Measurements from ENCODE around the gene STYXL1.

DNA sequence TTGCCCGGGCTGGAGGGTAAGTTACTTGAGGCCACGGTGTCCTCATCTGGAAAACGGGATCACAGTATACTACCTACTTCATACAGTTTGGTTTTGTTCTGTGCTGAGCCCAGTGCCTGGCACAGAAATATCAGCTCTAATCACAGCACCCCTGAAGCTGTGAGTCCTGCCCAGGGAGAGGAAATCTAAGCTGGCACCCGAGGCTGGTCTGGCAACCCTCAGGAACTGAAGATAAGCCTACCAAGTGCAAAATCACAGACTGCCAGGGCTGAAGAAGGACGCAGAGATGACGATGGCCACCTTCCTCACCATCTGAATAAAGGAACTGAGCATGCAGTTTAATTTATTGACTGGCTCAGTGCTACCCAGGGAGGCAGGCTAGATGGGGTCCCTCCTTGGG, 45.7 kb downstream of the STYXL1 start:
- TF ChIP-seq, protein P1, sequence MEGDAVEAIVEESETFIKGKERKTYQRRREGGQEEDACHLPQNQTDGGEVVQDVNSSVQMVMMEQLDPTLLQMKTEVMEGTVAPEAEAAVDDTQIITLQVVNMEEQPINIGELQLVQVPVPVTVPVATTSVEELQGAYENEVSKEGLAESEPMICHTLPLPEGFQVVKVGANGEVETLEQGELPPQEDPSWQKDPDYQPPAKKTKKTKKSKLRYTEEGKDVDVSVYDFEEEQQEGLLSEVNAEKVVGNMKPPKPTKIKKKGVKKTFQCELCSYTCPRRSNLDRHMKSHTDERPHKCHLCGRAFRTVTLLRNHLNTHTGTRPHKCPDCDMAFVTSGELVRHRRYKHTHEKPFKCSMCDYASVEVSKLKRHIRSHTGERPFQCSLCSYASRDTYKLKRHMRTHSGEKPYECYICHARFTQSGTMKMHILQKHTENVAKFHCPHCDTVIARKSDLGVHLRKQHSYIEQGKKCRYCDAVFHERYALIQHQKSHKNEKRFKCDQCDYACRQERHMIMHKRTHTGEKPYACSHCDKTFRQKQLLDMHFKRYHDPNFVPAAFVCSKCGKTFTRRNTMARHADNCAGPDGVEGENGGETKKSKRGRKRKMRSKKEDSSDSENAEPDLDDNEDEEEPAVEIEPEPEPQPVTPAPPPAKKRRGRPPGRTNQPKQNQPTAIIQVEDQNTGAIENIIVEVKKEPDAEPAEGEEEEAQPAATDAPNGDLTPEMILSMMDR (IDR thresholded peaks at IDR 0.05; ENCODE audit: low read depth, low read length, missing input control), result no peak
- TF ChIP-seq, protein P2, sequence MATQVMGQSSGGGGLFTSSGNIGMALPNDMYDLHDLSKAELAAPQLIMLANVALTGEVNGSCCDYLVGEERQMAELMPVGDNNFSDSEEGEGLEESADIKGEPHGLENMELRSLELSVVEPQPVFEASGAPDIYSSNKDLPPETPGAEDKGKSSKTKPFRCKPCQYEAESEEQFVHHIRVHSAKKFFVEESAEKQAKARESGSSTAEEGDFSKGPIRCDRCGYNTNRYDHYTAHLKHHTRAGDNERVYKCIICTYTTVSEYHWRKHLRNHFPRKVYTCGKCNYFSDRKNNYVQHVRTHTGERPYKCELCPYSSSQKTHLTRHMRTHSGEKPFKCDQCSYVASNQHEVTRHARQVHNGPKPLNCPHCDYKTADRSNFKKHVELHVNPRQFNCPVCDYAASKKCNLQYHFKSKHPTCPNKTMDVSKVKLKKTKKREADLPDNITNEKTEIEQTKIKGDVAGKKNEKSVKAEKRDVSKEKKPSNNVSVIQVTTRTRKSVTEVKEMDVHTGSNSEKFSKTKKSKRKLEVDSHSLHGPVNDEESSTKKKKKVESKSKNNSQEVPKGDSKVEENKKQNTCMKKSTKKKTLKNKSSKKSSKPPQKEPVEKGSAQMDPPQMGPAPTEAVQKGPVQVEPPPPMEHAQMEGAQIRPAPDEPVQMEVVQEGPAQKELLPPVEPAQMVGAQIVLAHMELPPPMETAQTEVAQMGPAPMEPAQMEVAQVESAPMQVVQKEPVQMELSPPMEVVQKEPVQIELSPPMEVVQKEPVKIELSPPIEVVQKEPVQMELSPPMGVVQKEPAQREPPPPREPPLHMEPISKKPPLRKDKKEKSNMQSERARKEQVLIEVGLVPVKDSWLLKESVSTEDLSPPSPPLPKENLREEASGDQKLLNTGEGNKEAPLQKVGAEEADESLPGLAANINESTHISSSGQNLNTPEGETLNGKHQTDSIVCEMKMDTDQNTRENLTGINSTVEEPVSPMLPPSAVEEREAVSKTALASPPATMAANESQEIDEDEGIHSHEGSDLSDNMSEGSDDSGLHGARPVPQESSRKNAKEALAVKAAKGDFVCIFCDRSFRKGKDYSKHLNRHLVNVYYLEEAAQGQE (IDR thresholded peaks at IDR 0.05), result no peak
- TF ChIP-seq YY1 (IDR thresholded peaks at IDR 0.05), result no peak
- no peak for TF ChIP-seq SP1 (IDR thresholded peaks at IDR 0.05)
- no peak for TF ChIP-seq RAD21 (IDR thresholded peaks at IDR 0.05)
- TF ChIP-seq JUND (IDR thresholded peaks at IDR 0.05), result no peak
- no peak for TF ChIP-seq RXRA (IDR thresholded peaks at IDR 0.05)
- TF ChIP-seq TAF1 (conservative IDR thresholded peaks at IDR 0.05), result no peak
- TF ChIP-seq, protein P3, sequence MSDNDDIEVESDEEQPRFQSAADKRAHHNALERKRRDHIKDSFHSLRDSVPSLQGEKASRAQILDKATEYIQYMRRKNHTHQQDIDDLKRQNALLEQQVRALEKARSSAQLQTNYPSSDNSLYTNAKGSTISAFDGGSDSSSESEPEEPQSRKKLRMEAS (IDR thresholded peaks at IDR 0.05), result no peak
- no peak for TF ChIP-seq FOXA1 (IDR thresholded peaks at IDR 0.05)
- TF ChIP-seq, protein P4, sequence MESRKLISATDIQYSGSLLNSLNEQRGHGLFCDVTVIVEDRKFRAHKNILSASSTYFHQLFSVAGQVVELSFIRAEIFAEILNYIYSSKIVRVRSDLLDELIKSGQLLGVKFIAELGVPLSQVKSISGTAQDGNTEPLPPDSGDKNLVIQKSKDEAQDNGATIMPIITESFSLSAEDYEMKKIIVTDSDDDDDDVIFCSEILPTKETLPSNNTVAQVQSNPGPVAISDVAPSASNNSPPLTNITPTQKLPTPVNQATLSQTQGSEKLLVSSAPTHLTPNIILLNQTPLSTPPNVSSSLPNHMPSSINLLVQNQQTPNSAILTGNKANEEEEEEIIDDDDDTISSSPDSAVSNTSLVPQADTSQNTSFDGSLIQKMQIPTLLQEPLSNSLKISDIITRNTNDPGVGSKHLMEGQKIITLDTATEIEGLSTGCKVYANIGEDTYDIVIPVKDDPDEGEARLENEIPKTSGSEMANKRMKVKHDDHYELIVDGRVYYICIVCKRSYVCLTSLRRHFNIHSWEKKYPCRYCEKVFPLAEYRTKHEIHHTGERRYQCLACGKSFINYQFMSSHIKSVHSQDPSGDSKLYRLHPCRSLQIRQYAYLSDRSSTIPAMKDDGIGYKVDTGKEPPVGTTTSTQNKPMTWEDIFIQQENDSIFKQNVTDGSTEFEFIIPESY (IDR thresholded peaks at IDR 0.05), result no peak
- TF ChIP-seq EGR1 (IDR thresholded peaks at IDR 0.05; ENCODE audit: low read depth in 2 of 2), result no peak

Measured in liver (tissue), 3 donors.